ENCODE data around the gene GALNT2. TPM values are rescaled to one million over a fixed set of nuclear protein-coding genes. Genes with fewer than 3 reads are reported as not detected.

Gene GALNT2
- total and polyA plus RNA-seq, 2 donors from 2014 or later: 20.2 to 59.2 TPM

- no peaks in the 10 kb centered on the region for H3K27me3 ChIP-seq (ENCODE audit: control insufficient read depth, insufficient read depth, low read length)
- DNase-seq (no peak), FAIRE-seq (no peak)
- intact Hi-C loops (cut with DNase I): no loop called here
- no peak overlapping the region for H3K27ac ChIP-seq (ENCODE audit: low read depth in 2 of 2, low read length in 2 of 2)
- H3K9me3 ChIP-seq (ENCODE audit: control insufficient read depth in 2 of 3, insufficient read depth in 1 of 3, low read length in 3 of 3): no peaks in the 10 kb centered on the region
- H3K4me1 ChIP-seq (ENCODE audit: control insufficient read depth in 2 of 3, insufficient read depth in 2 of 3, low read depth in 1 of 3, low read length in 3 of 3): no peaks in the 10 kb centered on the region
- H3K4me3 ChIP-seq (ENCODE audit: low read length in 3 of 3): no peak overlapping the region
- no peak overlapping the region for H3K9ac ChIP-seq (ENCODE audit: low read length in 3 of 3)
- peaks cover 0 to 13% (median 9%) of the 10 kb centered on the region in 3 donors for H3K36me3 ChIP-seq (ENCODE audit: control insufficient read depth in 2 of 3, insufficient read depth in 3 of 3, low read length in 3 of 3)
- TF ChIP-seq, protein P1, sequence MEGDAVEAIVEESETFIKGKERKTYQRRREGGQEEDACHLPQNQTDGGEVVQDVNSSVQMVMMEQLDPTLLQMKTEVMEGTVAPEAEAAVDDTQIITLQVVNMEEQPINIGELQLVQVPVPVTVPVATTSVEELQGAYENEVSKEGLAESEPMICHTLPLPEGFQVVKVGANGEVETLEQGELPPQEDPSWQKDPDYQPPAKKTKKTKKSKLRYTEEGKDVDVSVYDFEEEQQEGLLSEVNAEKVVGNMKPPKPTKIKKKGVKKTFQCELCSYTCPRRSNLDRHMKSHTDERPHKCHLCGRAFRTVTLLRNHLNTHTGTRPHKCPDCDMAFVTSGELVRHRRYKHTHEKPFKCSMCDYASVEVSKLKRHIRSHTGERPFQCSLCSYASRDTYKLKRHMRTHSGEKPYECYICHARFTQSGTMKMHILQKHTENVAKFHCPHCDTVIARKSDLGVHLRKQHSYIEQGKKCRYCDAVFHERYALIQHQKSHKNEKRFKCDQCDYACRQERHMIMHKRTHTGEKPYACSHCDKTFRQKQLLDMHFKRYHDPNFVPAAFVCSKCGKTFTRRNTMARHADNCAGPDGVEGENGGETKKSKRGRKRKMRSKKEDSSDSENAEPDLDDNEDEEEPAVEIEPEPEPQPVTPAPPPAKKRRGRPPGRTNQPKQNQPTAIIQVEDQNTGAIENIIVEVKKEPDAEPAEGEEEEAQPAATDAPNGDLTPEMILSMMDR (IDR thresholded peaks at IDR 0.05; ENCODE audit: borderline replicate concordance, extremely low read depth, insufficient read depth): no peak
Measured at GRCh38 chr1:230243146-230243545, 176.1 kb downstream of the GALNT2 start.

DNA sequence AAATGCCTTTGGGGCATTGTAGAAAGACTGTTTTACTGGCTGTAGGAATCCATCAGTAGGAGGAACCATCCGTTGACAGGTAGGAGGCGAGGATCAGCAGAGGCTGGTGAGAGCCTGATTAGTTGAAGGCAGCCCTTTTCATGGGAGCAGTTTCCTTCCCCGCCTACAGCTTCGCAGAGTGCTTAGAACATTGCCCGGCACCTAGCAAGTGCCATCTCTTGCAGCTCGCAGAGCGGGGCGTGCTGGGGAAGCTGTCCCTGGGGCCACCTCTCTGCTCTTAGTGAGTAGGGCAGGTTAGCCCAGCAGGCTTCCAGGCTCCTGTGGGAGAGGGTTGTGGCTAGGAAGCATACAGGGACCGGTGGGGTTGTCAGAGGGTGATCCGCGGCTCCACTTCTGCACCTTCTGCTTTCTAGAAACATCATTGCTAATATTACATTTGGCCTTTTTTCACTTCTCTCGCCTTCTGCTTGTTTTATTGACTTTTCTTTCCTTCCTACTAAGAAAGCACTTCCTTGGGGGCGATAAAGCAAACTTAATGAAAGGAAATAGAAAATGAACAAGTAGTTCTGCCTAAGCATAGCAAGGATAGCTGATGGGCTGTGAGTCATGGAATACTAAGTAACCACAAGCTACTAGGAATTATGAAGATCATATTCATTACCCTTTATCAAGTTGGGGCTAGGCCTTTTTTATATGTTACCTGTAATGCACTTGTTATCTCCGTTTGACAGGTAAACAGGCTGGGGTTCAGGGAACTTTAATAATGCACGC lies 176.7 kb downstream of the GALNT2 start:
- H3K4me1 ChIP-seq (ENCODE audit: control insufficient read depth in 2 of 3, insufficient read depth in 2 of 3, low read depth in 1 of 3, low read length in 3 of 3): no peaks in the 10 kb centered on the region
- DNase-seq (no peak), FAIRE-seq (no peak)
- peaks cover 0 to 17% (median 9%) of the 10 kb centered on the region in 3 donors for H3K36me3 ChIP-seq (ENCODE audit: control insufficient read depth in 2 of 3, insufficient read depth in 3 of 3, low read length in 3 of 3)
- no peak overlapping the region for H3K4me3 ChIP-seq (ENCODE audit: low read length in 3 of 3)
- intact Hi-C loops (cut with DNase I): no loop called here
- no peaks in the 10 kb centered on the region for H3K27me3 ChIP-seq (ENCODE audit: control insufficient read depth, insufficient read depth, low read length)
- H3K9me3 ChIP-seq (ENCODE audit: control insufficient read depth in 2 of 3, insufficient read depth in 1 of 3, low read length in 3 of 3): no peaks in the 10 kb centered on the region
- no peak overlapping the region for H3K27ac ChIP-seq (ENCODE audit: low read depth in 2 of 2, low read length in 2 of 2)
- TF ChIP-seq, protein P1 (IDR thresholded peaks at IDR 0.05; ENCODE audit: borderline replicate concordance, extremely low read depth, insufficient read depth): no peak
- no peak overlapping the region for H3K9ac ChIP-seq (ENCODE audit: low read length in 3 of 3)

- FAIRE-seq (no peak), DNase-seq (no peak)
- intact Hi-C loops (cut with DNase I): no loop called here
- H3K27me3 ChIP-seq (ENCODE audit: control insufficient read depth, insufficient read depth, low read length): no peaks in the 10 kb centered on the region
- no peak overlapping the region for H3K27ac ChIP-seq (ENCODE audit: low read depth in 2 of 2, low read length in 2 of 2)
- TF ChIP-seq, protein P1 (IDR thresholded peaks at IDR 0.05; ENCODE audit: borderline replicate concordance, extremely low read depth, insufficient read depth): no peak
- H3K36me3 ChIP-seq (ENCODE audit: control insufficient read depth in 2 of 3, insufficient read depth in 3 of 3, low read length in 3 of 3): peaks cover 0 to 21% (median 15%) of the 10 kb centered on the region in 3 donors
- no peak overlapping the region for H3K9ac ChIP-seq (ENCODE audit: low read length in 3 of 3)
- no peak overlapping the region for H3K4me3 ChIP-seq (ENCODE audit: low read length in 3 of 3)
- no peaks in the 10 kb centered on the region for H3K4me1 ChIP-seq (ENCODE audit: control insufficient read depth in 2 of 3, insufficient read depth in 2 of 3, low read depth in 1 of 3, low read length in 3 of 3)
- no peaks in the 10 kb centered on the region for H3K9me3 ChIP-seq (ENCODE audit: control insufficient read depth in 2 of 3, insufficient read depth in 1 of 3, low read length in 3 of 3)
Measured at GRCh38 chr1:230246551-230246950, 179.5 kb downstream of the GALNT2 start.

All from kidney (tissue), 14 donors.